RWPE2 (cell line): ENCODE data around the gene MRPS26.
"Not testable (repeated sequence)": the region's sequence is repeated elsewhere in the genome, so short reads cannot be mapped to it uniquely, and the experiment has no call there.

Experiments
- ATAC-seq: fragments of 200-7000 bp; cut with Tn5 transposase; 3 replicates; pipeline ENCODE4 v1.9.1; 2021; ENCODE audit warnings: low read depth
- DNase-seq: peaks from one replicate; pipeline ENCODE4 v3.0.0-alpha.2; 2020; ENCODE audit warnings: low spot score
- H3K27ac ChIP-seq: fragments of 450-650 bp; 2 replicates; pipeline ENCODE4 v1.5.1; 2017; ENCODE audit warnings: mild to moderate bottlenecking; ENCODE audit not compliant: poor library complexity, severe bottlenecking
- H3K27me3 ChIP-seq: fragments of 250-450 bp; sonication (Bioruptor Pico); 2 replicates; pipeline ENCODE4 v1.5.1; 2021; ENCODE audit warnings: mild to moderate bottlenecking, moderate library complexity; ENCODE audit not compliant: insufficient read depth, poor library complexity, severe bottlenecking
- H3K36me3 ChIP-seq: fragments of 250-450 bp; sonication (Bioruptor Pico); 2 replicates; pipeline ENCODE4 v1.5.1; 2020; ENCODE audit warnings: low read depth, mild to moderate bottlenecking, moderate library complexity
- H3K4me1 ChIP-seq: fragments of 250-450 bp; sonication (Bioruptor Pico); 2 replicates; pipeline ENCODE4 v1.5.1; 2021; ENCODE audit warnings: mild to moderate bottlenecking, moderate library complexity; ENCODE audit not compliant: insufficient read depth, poor library complexity, severe bottlenecking
- H3K4me3 ChIP-seq: fragments of 250-450 bp; sonication (Bioruptor Pico); 2 replicates; pipeline ENCODE4 v1.5.1; 2021; ENCODE audit warnings: mild to moderate bottlenecking, moderate library complexity; ENCODE audit not compliant: severe bottlenecking
- H3K9me3 ChIP-seq: fragments of 250-450 bp; sonication (Bioruptor Pico); 2 replicates; pipeline ENCODE4 v1.5.1; 2021; ENCODE audit warnings: mild to moderate bottlenecking, moderate library complexity; ENCODE audit not compliant: severe bottlenecking
- CTCF ChIP-seq: fragments of 450-650 bp; IDR thresholded peaks from one replicate; pipeline ENCODE4 v1.5.1; 2017; ENCODE audit warnings: mild to moderate bottlenecking, moderate library complexity; ENCODE audit not compliant: poor library complexity, severe bottlenecking

Gene MRPS26

GRCh38 chr20:3021327-3021726 is 24.5 kb upstream of the MRPS26 start:
- H3K9me3 ChIP-seq: no peaks in the 10 kb centered on the region
- DNase-seq (no peak), ATAC-seq (no peak)
- no peak overlapping the region for H3K4me3 ChIP-seq
- no peak overlapping the region for H3K27ac ChIP-seq
- H3K4me1 ChIP-seq: no peaks in the 10 kb centered on the region
- no peaks in the 10 kb centered on the region for H3K27me3 ChIP-seq
- peaks cover 37% of the 10 kb centered on the region for H3K36me3 ChIP-seq
- TF ChIP-seq CTCF: no peak

DNA sequence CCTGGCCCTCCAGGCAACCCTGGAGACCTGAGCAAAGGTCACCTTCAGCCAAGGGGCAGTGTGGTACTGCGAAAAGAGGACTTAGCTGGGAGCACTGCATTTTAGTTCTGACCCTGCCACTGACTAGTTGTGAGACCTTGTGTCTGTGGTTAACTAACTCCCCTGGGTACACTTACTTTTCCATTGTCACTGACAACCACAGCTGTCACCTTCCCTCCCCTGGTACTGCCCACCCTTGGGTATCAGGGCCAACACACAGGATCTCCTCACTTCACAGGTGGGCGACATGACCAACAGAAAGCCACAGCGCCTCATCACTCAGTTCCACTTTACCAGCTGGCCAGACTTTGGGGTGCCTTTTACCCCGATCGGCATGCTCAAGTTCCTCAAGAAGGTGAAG is 24.1 kb upstream of the MRPS26 start:
- Histone ChIP-seq H3K4me3 (no peak overlapping the region), H3K36me3 (peaks cover 42% of the 10 kb centered on the region), H3K27me3 (no peaks in the 10 kb centered on the region), H3K9me3 (no peaks in the 10 kb centered on the region), H3K4me1 (no peaks in the 10 kb centered on the region), H3K27ac (no peak overlapping the region)
- no peak for ATAC-seq
- no peak for DNase-seq
- TF ChIP-seq CTCF: no peak

GRCh38 chr20:3022559-3023490 is 23.0 kb upstream of the MRPS26 start:
- DNase-seq, H3K4me3 ChIP-seq, H3K27me3 ChIP-seq, ATAC-seq, H3K27ac ChIP-seq, H3K4me1 ChIP-seq, H3K9me3 ChIP-seq: not testable (repeated sequence)
- H3K36me3 ChIP-seq: peaks cover 43% of the 10 kb centered on the region

GRCh38 chr20:3027987-3028386 is 17.9 kb upstream of the MRPS26 start:
- Histone ChIP-seq H3K27me3 (no peaks in the 10 kb centered on the region), H3K36me3 (peaks cover 34% of the 10 kb centered on the region), H3K27ac (no peak overlapping the region), H3K4me1 (no peaks in the 10 kb centered on the region), H3K4me3 (no peak overlapping the region), H3K9me3 (no peaks in the 10 kb centered on the region)
- no peak for TF ChIP-seq CTCF
- DNase-seq: no peak
- ATAC-seq: no peak

- ATAC-seq: no peak
- H3K27me3 ChIP-seq: no peaks in the 10 kb centered on the region
- H3K9me3 ChIP-seq: no peaks in the 10 kb centered on the region
- TF ChIP-seq CTCF: no peak
- no peaks in the 10 kb centered on the region for H3K4me1 ChIP-seq
- H3K36me3 ChIP-seq: peaks cover 33% of the 10 kb centered on the region
- H3K27ac ChIP-seq: no peak overlapping the region
- no peak for DNase-seq
- H3K4me3 ChIP-seq: no peak overlapping the region
These were observed 14.2 kb upstream of the MRPS26 start for GRCh38 chr20:3031524-3032147.
